Right forelimb (tissue), 1 donor: ENCODE measurements around the gene FHDC1.
"Not testable (repeated sequence)": the region's sequence is repeated elsewhere in the genome, so short reads cannot be mapped to it uniquely, and the experiment has no call there.

Source experiments
- DNase-seq: peaks from one replicate; pipeline ENCODE4 v3.0.0-alpha.2; 2018

The FHDC1 gene, protein sequence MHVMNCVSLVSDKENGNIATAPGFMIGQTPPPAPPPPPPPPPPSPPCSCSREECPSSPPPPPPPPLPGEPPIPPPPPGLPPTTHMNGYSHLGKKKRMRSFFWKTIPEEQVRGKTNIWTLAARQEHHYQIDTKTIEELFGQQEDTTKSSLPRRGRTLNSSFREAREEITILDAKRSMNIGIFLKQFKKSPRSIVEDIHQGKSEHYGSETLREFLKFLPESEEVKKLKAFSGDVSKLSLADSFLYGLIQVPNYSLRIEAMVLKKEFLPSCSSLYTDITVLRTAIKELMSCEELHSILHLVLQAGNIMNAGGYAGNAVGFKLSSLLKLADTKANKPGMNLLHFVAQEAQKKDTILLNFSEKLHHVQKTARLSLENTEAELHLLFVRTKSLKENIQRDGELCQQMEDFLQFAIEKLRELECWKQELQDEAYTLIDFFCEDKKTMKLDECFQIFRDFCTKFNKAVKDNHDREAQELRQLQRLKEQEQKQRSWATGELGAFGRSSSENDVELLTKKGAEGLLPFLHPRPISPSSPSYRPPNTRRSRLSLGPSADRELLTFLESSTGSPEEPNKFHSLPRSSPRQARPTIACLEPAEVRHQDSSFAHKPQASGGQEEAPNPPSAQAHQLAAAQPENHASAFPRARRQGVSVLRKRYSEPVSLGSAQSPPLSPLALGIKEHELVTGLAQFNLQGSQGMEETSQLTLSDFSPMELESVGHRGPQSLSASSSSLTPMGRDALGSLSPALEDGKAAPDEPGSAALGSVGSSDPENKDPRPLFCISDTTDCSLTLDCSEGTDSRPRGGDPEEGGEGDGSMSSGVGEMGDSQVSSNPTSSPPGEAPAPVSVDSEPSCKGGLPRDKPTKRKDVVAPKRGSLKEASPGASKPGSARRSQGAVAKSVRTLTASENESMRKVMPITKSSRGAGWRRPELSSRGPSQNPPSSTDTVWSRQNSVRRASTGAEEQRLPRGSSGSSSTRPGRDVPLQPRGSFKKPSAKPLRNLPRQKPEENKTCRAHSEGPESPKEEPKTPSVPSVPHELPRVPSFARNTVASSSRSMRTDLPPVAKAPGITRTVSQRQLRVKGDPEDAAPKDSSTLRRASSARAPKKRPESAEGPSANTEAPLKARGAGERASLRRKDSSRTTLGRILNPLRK

DNA sequence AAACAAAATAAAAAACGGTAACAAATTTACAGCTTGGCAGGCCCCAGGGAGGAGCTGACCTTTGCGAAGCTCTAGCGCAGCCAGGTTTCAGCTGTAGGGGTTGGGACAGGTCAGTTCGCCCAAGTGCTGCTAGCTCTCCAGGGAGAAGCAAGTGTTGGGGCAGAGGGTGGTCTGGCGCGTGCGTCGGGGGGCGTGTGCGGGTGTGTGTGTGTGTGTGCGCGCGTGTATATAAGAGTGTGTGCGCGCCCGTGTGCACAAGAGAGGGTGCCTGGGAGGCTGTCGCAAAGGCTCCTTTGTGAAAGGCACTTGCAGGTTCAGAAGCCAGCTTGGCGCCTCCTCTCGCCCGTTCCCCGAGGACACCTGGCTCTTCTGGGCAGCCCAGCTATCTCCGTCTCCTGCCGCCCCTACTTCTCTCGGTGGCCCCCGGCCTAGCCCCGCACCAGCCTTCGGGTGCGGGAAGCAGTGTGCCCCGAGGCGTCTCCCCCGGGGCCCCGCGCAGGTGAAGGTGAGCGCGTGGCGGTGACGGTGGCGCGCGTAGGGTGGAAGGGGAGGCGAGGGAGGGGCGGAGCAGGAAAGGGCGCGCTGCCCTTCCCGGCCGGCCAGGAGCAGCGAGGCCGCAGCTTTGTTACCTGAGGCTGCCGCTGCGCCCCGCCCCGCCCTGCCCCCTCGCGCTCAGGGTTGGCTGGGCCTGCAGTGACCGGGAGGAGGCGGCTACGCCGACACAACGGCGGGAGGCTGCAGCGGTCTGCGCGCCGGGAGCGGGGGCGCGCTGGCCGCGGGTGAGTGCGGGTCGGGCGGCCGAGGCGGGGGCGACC lies at the start of gene FHDC1:
Gene FHDC1 (plus strand): TSS at position 693 of the 815 bp plus-strand sequence. CDS start 6,735 bp downstream, outside the sequence.
- DNase-seq: no peak

DNA sequence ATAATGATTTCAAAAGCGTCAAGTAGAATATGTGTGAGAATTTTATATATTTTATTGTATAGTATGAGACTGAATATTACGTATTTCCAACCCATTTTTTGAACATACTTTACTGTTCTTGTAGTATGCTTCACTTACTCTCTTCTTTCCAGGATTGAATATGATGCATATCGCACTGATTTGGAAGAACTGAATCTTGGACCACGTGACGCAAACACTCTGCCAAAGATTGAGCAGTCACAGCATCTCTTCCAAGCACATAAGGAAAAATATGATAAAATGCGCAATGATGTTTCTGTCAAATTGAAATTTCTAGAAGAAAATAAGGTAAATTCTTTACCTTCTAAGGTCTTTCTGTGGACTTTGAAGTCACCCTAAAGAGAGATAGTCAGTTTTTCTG lies 48.1 kb upstream of the FHDC1 start:
- DNase-seq: no peak

DNA sequence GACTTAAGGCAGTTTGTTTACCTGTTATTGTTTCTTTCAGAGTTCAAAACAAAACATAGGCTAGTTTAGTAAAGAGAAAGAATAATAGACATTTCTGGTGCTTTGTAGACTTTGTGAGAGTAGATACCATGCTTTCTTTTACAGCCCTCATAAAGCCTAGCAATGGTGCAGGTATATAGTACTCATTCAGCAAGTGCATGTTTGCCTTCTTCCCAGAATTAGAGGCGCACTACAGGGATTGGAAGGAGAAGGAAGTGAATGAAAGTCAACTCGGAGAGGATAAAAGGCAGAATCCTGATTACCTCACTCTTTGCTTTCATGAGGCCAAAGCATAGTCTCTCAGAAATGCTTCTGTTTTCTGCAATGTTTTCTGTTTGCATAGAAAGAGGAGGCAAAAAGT lies 43.1 kb upstream of the FHDC1 start:
- no peak for DNase-seq

DNA sequence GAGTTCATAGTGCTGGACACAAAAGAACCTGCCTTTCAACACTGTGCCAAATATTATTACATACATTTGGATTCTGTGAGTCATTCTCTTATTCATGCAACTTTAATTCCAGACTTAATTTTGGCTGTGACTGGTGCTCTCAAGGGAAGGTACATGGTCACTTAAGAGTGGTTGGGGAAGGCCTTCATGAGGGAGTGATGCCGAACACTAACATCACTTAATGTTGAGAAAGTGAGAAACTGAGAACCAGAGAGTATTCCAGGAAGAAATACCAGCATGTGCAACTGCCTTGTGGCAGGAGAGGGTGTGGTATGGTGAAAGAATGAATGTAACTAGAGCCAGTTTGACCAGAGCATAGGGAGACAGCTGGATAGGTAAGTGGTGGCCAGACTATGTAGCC lies 41.5 kb upstream of the FHDC1 start:
- DNase-seq: no peak

DNA sequence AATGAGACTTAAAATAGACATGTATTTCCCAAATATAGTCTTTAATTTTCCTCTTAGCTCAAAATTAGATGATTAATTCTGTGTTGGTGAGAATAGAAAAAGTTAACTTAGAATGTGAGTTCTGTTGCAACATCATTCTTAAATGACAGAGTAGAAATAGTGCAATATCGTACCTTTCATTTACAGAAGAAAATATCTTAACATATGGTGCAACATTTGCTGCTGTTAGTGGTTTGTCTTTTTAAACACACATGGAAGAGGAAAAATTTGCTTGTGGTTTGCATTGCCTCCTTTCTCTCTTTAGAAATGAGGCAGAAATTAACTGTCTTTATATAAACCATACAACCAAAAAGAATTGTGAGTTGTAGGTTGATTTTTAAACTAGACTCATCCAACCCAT lies 39.3 kb upstream of the FHDC1 start:
- no peak for DNase-seq

DNA sequence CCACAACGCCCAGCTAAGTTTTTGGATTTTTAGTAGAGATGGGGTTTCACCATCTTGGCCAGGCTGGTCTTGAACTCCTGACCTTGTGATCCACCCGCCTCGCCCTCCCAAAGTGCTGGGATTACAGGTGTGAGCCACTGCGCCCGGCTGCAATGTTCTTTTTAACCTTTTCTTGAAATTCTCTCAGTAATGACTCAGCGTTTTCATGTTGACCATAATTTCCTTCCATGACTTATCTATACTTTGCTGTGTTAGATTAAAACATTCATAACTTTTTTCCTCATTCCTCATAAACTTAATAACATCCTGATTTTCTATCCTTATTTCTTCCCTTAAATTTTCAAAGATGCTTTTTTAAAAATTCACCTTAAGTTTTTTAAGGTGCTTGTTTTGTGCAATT lies 38.0 kb upstream of the FHDC1 start:
- not testable (repeated sequence) for DNase-seq

DNA sequence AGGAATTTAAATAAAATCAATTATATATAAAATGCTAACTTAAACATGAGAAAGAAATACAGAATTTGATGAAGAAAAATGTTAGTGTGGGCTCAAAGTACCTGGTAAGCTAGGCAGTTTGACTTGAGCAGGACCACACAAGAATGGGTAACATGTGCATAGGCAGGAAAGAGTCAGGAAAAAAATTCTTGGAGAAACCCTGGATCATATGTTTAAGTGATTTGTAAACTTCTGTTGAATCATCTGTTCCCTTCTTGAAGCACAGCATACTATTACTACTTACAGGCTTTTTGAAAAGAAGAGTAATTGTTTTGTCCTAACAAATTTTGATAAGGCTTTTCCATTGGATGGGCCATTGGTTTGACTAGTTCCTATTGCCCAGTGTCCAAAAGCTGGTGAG lies 37.5 kb upstream of the FHDC1 start:
- no peak for DNase-seq

DNA sequence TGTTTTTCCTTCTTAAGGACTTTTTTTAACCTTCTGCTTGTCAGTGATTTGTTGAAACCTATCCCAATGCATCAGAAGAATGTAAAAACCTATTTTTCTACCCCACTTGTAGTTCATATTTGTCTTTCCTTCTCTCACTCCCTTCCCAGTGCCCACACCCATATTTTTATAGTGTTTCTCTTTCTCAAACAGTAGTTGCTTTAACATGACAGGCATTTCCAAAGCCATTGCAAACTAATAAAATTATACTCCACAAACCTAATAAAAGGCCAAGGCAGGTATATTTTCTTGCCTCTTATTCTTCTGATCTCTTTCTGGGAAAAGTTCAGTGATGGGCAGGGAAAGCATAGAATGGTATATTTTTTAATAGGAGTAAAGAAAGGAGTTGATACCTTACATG lies 35.7 kb upstream of the FHDC1 start:
- DNase-seq: no peak

DNA sequence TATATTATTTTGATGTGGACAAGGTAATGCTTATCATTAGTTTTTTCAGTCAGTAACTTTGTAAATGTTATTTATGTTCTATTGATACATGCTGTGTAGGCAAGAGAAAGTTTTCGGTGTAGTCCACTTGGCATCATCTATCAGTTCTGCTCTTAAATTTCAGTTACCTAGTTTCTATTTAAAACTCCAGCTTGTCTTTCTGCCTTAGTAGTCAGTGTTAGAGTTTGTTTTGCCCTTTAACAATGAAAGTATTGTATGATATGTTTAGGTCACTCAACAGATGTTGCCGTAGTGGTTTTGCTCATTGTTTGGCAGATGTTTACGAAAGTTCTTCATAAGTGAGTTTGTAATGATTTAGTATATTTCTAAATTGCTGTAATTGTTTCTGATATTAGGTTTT lies 34.9 kb upstream of the FHDC1 start:
- no peak for DNase-seq

DNA sequence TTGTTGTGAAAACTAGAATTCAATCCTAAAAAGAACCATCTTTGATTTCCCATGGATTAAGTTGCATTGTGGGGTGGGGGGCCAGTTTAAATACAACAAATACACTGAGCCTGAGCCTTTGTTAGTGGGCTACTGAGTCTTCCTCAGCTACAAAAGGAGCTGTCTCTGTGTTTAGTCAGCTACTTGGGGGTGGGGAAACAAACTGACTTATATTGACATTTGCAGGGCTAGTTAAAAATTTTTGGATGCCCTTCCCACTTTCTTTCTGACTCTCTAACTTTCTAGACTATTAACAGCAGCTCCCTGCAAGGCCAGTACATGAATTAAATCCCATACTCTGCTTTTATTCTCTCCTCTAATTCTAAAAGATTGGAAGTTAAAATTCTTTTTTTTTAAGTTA lies 32.5 kb upstream of the FHDC1 start:
- no peak for DNase-seq

DNA sequence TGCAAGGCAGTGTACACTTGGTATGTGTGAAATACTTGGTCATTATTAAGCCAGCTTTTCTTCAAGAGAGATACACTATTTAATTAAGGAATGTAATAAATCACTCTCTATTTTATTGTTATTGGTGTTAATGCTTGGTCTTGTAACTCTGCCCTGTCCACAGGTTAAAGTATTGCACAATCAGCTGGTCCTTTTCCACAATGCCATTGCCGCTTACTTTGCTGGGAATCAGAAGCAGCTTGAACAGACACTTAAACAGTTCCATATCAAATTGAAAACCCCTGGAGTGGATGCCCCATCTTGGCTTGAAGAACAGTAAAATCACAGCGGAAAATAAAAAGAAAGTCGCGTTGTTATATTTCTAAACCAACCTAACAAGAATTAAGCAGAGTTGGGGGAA lies 26.2 kb upstream of the FHDC1 start:
- no peak for DNase-seq

DNA sequence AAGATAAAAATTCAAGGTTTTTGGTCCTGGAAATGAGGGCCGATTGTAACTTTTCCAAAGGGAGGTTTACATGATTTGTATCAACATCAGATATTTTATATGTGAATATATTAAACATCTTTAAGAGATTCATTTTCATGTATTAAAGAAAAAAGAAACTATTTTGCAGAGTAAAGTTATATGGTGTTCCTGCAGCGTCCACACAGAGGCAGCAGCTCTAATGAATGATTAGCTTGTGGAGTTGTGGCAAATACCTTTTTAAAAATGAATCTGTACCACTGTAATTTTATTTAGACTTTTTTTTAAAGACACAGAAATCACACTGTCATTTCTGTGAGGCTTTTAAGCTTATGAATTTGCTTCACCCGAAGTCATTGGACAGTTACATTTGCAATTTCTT lies 25.6 kb upstream of the FHDC1 start:
- no peak for DNase-seq

DNA sequence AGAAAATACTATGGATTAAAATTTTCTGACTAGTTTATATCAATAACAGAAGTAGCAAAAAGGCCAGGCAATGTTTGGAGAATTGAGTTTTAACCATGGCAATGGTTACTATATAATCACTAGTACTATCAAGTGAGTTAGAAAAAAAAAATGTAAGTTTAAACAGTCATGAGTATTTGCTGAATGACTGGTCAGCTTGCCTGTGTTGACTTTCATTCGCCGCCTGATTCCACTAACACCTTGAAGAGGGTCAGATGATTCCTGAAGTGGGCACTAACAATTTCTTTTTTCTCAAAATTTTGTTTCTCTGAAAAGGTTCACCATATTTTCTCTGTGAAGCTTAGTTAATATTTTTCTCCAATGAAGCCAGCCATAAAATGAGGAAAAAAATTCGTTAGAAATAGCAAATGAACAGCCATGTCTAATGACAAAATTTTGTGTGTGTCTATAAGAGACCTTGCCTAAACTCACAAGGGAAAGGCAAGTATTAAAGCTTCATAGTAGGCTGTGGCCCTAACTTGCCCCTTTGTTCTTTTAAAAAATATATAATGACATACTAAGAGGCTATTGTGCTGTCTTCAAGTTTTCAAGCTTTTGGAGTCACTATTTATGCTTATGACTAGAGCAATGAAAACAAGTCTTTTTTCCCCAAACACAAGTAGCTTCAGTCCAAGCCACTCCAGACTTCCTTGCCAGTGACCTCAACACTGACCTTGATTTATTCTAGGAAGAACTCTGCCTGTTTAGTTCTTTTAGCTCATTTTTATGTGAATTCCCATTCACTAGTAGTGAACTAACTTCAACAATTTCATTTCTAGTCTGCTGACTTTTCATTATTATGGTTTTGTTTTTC lies 18.4 kb upstream of the FHDC1 start:
- DNase-seq: no peak

DNA sequence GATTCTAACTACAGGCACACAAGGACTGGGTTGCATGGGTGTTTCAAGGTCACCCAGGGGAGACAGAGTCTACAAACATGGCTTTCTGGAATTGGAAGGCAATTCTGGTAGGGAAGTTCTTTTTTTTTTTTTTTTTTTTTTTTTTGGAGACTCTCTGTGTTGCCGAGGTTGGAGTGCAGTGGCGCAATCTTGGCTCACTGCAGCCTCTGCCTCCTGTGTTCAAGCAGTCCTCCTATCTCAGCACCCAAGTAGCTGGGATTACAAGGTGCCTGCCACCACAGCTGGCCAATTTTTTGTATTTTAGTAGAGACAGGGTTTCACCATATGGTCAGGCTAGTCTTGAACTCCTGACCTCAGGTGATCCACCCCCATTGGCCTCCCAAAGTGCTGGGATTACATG lies 16.3 kb upstream of the FHDC1 start:
- DNase-seq: no peak

DNA sequence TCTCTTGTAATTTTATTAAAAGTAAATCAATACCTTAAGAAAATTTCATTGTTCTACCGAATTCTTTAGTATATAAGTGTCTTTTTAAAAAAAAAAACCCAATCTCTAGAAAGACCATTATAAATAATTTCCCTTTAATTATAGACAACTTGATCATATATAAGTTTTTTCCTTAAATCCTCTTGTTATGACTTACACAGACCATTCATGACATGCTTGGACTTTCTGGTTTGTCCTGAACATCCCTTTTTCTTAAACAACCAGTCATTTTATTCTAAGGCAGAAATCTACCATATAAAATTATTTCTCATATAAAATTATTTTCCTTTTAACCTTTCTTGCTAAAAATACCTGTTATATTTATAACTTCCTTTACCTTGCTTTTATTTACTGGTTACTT lies 15.4 kb upstream of the FHDC1 start:
- DNase-seq: no peak

DNA sequence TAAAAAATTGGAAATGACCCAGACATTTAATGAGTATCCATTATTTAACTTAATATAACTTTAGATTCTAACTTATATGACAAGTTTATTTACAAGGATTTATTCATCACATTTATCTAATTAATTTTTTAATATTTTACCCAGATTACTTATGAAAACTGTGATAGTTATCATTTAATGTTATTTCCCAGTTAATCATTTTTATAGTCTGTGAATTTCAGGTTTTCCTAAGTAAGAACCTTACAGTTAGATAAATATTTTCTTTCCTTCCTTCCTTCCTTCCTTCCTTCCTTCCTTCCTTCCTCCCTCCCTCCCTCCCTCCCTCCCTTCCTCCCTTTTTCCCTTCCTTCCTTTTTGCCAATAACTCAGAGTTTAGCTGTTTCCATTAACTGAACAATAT lies 14.8 kb upstream of the FHDC1 start:
- no peak for DNase-seq

DNA sequence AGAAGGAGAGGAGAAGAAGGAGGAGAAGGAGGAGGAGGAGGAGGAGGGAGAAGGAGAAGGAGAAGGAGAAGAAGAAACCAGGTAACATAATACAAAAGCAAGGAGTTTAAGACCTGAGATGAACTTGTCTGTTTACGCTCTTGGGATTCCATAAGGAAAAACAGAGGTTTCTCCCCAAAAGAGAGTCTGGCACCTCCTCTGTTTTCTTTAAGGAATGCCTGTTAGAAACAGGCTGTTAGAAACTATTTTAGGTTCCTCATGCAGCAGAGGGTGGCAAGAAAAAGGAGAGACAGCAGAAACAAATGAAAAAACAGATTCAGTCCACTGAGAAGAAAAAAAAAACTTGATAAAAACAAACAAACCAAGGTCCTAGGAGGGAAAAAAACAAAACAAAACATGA lies 10.3 kb upstream of the FHDC1 start:
- no peak for DNase-seq

DNA sequence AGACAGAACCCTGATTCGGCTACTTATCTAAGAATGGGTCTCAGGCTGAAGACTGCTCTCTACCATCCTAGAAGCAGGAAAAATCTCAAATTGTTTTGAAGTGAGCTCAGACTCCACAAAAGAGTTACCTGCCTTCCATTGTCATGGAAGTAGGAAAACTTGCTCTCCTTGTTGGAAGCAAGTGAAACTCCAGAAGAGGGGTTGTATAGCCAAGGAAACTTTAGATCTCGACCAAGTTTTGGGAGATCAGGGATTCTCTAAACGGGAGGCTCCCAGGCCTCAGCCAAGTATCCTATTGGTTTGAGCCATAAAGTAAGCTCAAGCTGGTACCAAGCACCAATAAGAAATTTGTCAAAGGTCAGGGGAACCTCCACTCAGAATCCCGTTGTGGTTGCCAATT lies 9.2 kb upstream of the FHDC1 start:
- DNase-seq: no peak

DNA sequence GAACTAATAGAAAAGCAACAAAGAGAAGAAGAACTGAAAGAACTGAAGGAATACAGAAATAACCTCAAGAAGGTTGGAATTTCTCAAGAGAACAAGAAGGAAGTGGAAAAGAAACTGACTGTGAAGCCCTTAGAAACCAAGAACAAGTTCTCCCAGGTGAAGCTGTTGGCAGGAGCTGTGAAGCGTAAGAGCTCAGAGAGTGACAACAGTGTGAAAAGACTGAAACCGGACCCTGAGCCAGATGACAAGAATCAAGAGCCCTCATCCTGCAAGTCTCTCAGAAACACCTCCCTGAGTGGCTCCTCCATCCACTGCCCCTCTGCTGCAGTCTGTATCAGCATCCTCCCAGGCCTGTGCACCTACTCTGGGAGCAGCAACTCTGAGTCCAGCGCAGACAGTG lies 8.4 kb upstream of the FHDC1 start:
- DNase-seq: no peak

DNA sequence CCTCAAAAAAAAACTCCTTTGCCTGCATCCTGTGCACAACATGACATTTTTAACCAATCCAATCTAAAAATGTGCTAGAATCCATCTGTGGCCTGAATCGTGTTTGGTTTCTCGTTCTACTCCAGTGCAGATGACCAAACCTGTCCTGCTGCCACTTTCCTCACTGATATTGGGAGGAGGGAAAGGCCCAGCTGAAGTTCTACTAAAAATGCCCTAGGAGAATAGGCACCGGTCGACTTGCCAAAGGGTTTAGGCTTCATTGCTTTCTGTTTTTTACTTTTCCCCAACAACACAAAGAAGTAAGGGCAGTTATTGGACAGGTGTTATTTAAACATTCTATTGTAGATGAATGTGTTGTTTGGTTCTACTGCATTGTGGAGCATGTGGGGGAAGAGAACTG lies 7.8 kb upstream of the FHDC1 start:
- no peak for DNase-seq

DNA sequence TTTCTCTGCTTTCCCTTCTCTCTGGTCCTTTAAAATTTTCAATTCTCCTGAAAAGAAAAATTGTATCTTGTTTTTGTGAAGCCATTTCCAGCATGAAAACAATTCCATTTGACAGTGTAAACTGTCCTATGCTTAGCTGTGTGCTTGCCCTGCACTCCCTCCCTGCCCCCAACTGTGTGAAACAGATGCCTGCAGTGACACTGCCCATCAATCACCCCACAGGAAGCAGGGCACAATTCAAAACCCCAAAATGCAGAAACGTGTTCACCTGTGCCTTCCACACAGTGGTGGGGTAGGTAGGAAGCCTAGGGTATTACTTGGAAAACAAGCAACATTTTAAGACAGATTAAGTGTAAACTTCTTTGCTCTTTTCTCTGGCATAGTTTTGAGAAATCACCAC lies 6.2 kb upstream of the FHDC1 start:
- no peak for DNase-seq

DNA sequence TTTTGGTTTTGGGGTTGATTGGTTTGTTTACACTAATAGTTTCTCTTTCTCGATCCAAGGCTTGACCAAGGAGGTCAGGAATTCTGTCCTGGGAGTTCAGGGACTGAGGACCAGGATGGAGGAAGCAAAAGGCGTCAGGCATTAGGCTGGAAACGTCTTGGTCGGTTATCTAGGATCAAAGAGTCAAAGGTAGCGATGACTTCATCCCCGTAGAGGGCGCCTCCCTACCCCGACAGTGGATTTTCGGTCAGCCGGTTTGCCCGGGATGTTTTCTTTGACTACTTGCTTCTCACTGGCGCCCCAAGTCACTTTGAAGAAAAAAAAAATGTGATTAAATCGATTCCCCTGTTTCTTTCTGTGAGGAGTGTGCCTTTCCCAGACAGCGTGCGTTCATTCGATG lies 980 bp upstream of the FHDC1 start:
- no peak for DNase-seq
